ENCODE results near the gene TRMU.
"Not testable (repeated sequence)": the region's sequence is repeated elsewhere in the genome, so short reads cannot be mapped to it uniquely, and the experiment has no call there.

TRMU gene

DNA sequence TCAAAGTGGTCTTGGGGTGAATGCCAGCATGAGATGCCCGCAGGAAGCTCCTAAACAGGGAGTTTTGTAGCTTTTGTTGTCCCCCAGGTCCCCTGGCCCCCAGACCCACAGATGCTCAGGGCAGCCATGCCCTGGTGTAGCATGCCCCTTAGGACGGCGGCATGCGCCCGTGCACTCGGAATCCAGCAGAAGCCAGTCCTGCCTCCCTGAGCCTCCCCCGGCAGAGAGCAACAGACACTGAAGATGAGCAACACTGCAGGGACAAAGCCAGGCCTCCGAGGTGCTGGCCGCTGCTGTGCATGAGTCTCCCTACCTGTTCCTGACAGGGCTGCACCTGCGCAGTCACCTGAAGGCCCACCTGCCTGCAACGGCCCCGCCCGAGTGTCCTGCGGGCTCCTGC is 59.1 kb downstream of the TRMU start:
- 94% methylated on average over 14 of the region's 14 CpGs for WGBS
- no peak overlapping the region for H3K27ac ChIP-seq (ENCODE audit: low read depth, low read length)
- H3K27me3 ChIP-seq (ENCODE audit: insufficient read depth, low read length), result no peaks in the 10 kb centered on the region
- H3K36me3 ChIP-seq (ENCODE audit: insufficient read depth, low read length), result peaks cover 8% of the 10 kb centered on the region; the same call in 1 of the 2 replicates
- no peak overlapping the region for H3K9ac ChIP-seq (ENCODE audit: low read depth, low read length)
- no peaks in the 10 kb centered on the region for H3K4me1 ChIP-seq (ENCODE audit: insufficient read depth, low read length)
- no peak overlapping the region for H3K4me3 ChIP-seq (ENCODE audit: low read length)
- no peaks in the 10 kb centered on the region for H3K9me3 ChIP-seq (ENCODE audit: insufficient read depth, low read depth, low read length)

GRCh38 chr22:46395145-46395544 is 59.6 kb downstream of the TRMU start:
- WGBS, result 95% methylated on average over 13 of the region's 13 CpGs
- no peaks in the 10 kb centered on the region for H3K4me1 ChIP-seq (ENCODE audit: insufficient read depth, low read length)
- H3K27me3 ChIP-seq (ENCODE audit: insufficient read depth, low read length), result no peaks in the 10 kb centered on the region

GRCh38 chr22:46397049-46397448 is 61.5 kb downstream of the TRMU start:
- H3K4me1 ChIP-seq (ENCODE audit: insufficient read depth, low read length); H3K4me3 ChIP-seq (ENCODE audit: low read length); H3K9ac ChIP-seq (ENCODE audit: low read depth, low read length); H3K27ac ChIP-seq (ENCODE audit: low read depth, low read length); H3K36me3 ChIP-seq (ENCODE audit: insufficient read depth, low read length); H3K27me3 ChIP-seq (ENCODE audit: insufficient read depth, low read length); H3K9me3 ChIP-seq (ENCODE audit: insufficient read depth, low read depth, low read length): not testable (repeated sequence)
- 89% methylated on average over 4 of the region's 5 CpGs for WGBS

More at GRCh38 chr22:46395145-46395544, 59.6 kb downstream of the TRMU start:
- H3K36me3 ChIP-seq (ENCODE audit: insufficient read depth, low read length), result peaks cover 8% of the 10 kb centered on the region; the same call in 1 of the 2 replicates
- no peaks in the 10 kb centered on the region for H3K9me3 ChIP-seq (ENCODE audit: insufficient read depth, low read depth, low read length)
- H3K4me3 ChIP-seq (ENCODE audit: low read length), result no peak overlapping the region
- H3K9ac ChIP-seq (ENCODE audit: low read depth, low read length), result no peak overlapping the region
- no peak overlapping the region for H3K27ac ChIP-seq (ENCODE audit: low read depth, low read length)

- H3K27me3 ChIP-seq (ENCODE audit: insufficient read depth, low read length), result no peaks in the 10 kb centered on the region
- H3K9me3 ChIP-seq (ENCODE audit: insufficient read depth, low read depth, low read length), result no peaks in the 10 kb centered on the region
- peaks cover 8% of the 10 kb centered on the region; the same call in 1 of the 2 replicates for H3K36me3 ChIP-seq (ENCODE audit: insufficient read depth, low read length)
- no peak overlapping the region for H3K27ac ChIP-seq (ENCODE audit: low read depth, low read length)
- H3K4me1 ChIP-seq (ENCODE audit: insufficient read depth, low read length), result no peaks in the 10 kb centered on the region
- H3K9ac ChIP-seq (ENCODE audit: low read depth, low read length), result no peak overlapping the region
- 89% methylated on average over 18 of the region's 18 CpGs for WGBS
- H3K4me3 ChIP-seq (ENCODE audit: low read length), result no peak overlapping the region
Observed at GRCh38 chr22:46397514-46397913, 62.0 kb downstream of the TRMU start.

- H3K36me3 ChIP-seq (ENCODE audit: insufficient read depth, low read length), result peaks cover 8% of the 10 kb centered on the region; the same call in 1 of the 2 replicates
- H3K27ac ChIP-seq (ENCODE audit: low read depth, low read length), result no peak overlapping the region
- H3K9me3 ChIP-seq (ENCODE audit: insufficient read depth, low read depth, low read length), result no peaks in the 10 kb centered on the region
- H3K4me3 ChIP-seq (ENCODE audit: low read length), result no peak overlapping the region
- WGBS, result 94% methylated on average over 19 of the region's 19 CpGs
- H3K4me1 ChIP-seq (ENCODE audit: insufficient read depth, low read length), result no peaks in the 10 kb centered on the region
- no peak overlapping the region for H3K9ac ChIP-seq (ENCODE audit: low read depth, low read length)
- H3K27me3 ChIP-seq (ENCODE audit: insufficient read depth, low read length), result no peaks in the 10 kb centered on the region
Observed at GRCh38 chr22:46397951-46398350, 62.4 kb downstream of the TRMU start.

GRCh38 chr22:46399251-46400024 is 63.9 kb downstream of the TRMU start:
- no peak overlapping the region for H3K4me3 ChIP-seq (ENCODE audit: low read length)
- no peaks in the 10 kb centered on the region for H3K9me3 ChIP-seq (ENCODE audit: insufficient read depth, low read depth, low read length)
- H3K4me1 ChIP-seq (ENCODE audit: insufficient read depth, low read length), result no peaks in the 10 kb centered on the region
- H3K27ac ChIP-seq (ENCODE audit: low read depth, low read length), result no peak overlapping the region
- WGBS, result 94% methylated on average over 16 of the region's 16 CpGs
- H3K9ac ChIP-seq (ENCODE audit: low read depth, low read length), result no peak overlapping the region
- peaks cover 8% of the 10 kb centered on the region; the same call in 1 of the 2 replicates for H3K36me3 ChIP-seq (ENCODE audit: insufficient read depth, low read length)
- H3K27me3 ChIP-seq (ENCODE audit: insufficient read depth, low read length), result no peaks in the 10 kb centered on the region

DNA sequence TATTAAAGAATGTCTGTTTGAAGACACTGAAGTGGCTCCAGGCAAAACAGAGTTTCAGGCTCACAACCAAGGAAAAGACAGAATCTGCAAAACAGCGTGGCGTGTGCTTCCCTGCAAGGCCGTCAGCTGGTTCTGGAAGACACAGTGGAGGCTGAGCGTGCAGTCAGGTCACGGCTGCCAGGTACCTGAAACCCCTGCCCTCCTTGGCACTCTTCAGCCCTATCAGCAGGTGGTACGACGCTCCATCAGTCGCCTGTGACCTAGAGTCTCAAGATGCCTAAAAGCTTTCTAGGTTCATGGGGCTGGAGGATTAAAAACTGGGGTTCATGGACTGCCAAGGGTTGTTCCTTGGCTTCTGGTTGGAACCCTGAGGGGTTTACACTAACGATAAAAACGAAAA is 65.9 kb downstream of the TRMU start:
- H3K36me3 ChIP-seq (ENCODE audit: insufficient read depth, low read length), result 0 out of 2 replicates have a peak, but pooled peaks cover 8% of the 10 kb centered on the region
- no peak overlapping the region for H3K9ac ChIP-seq (ENCODE audit: low read depth, low read length)
- H3K4me1 ChIP-seq (ENCODE audit: insufficient read depth, low read length), result no peaks in the 10 kb centered on the region
- no peaks in the 10 kb centered on the region for H3K9me3 ChIP-seq (ENCODE audit: insufficient read depth, low read depth, low read length)
- H3K4me3 ChIP-seq (ENCODE audit: low read length), result no peak overlapping the region
- 88% methylated on average over 10 of the region's 10 CpGs for WGBS
- H3K27ac ChIP-seq (ENCODE audit: low read depth, low read length), result no peak overlapping the region
- H3K27me3 ChIP-seq (ENCODE audit: insufficient read depth, low read length), result no peaks in the 10 kb centered on the region

DNA sequence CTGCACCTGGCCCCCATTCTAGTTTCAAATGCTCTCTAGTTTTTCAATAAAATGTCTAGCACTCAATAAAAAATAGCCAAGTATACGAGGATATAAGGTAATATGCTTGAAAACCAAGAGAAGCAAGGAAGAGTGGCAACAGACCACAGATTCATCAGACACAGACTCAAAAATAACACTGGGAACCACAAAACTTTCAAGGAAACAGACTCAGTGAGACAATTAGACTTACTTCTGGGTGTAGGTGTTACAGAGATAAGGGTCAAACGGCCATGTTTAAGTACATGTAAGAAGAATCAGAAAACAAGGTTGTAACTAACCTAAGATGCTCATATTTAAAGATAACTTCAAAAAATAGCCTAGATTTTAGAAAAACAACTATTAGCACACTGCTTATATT is 67.0 kb downstream of the TRMU start:
- H3K4me1 ChIP-seq (ENCODE audit: insufficient read depth, low read length), result no peaks in the 10 kb centered on the region
- H3K9ac ChIP-seq (ENCODE audit: low read depth, low read length), result no peak overlapping the region
- no peaks in the 10 kb centered on the region for H3K27me3 ChIP-seq (ENCODE audit: insufficient read depth, low read length)
- no peak overlapping the region for H3K4me3 ChIP-seq (ENCODE audit: low read length)
- 0 out of 2 replicates have a peak, but pooled peaks cover 8% of the 10 kb centered on the region for H3K36me3 ChIP-seq (ENCODE audit: insufficient read depth, low read length)
- WGBS, result 100% methylated on average over 1 of the region's 2 CpGs
- H3K27ac ChIP-seq (ENCODE audit: low read depth, low read length), result no peak overlapping the region
- H3K9me3 ChIP-seq (ENCODE audit: insufficient read depth, low read depth, low read length), result no peaks in the 10 kb centered on the region

DNA sequence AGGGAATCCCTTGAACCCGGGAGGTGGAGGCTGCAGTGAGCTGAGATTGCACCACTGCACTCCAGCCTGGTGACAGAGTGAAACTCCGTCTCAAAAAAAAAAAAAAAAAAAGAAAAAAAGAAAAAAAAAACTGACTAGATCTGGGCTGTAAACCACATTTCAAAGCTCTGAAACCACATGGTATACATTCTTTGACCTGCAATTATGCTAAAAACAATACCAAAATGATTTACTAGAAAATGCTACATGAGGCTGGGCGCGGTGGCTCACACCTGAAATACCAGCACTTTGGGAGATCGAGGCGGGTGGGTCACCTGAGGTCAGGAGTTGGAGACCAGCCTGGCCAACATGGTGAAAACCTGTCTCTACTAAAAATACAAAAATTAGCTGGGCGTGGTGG is 68.4 kb downstream of the TRMU start:
- WGBS, result 96% methylated on average over 6 of the region's 7 CpGs
- H3K9ac ChIP-seq (ENCODE audit: low read depth, low read length), result not testable (repeated sequence)

GRCh38 chr22:46405901-46406300 is 70.4 kb downstream of the TRMU start:
- Histone ChIP-seq H3K27ac (ENCODE audit: low read depth, low read length) (no peak overlapping the region), H3K9ac (ENCODE audit: low read depth, low read length) (no peak overlapping the region), H3K9me3 (ENCODE audit: insufficient read depth, low read depth, low read length) (no peaks in the 10 kb centered on the region), H3K4me3 (ENCODE audit: low read length) (no peak overlapping the region), H3K36me3 (ENCODE audit: insufficient read depth, low read length) (no peaks in the 10 kb centered on the region), H3K27me3 (ENCODE audit: insufficient read depth, low read length) (no peaks in the 10 kb centered on the region), H3K4me1 (ENCODE audit: insufficient read depth, low read length) (no peaks in the 10 kb centered on the region)
- 95% methylated on average over 4 of the region's 4 CpGs for WGBS

More for the DNA sequence above, 68.4 kb downstream of the TRMU start:
- H3K9me3 ChIP-seq (ENCODE audit: insufficient read depth, low read depth, low read length); H3K27me3 ChIP-seq (ENCODE audit: insufficient read depth, low read length); H3K4me3 ChIP-seq (ENCODE audit: low read length); H3K27ac ChIP-seq (ENCODE audit: low read depth, low read length); H3K36me3 ChIP-seq (ENCODE audit: insufficient read depth, low read length); H3K4me1 ChIP-seq (ENCODE audit: insufficient read depth, low read length): not testable (repeated sequence)

DNA sequence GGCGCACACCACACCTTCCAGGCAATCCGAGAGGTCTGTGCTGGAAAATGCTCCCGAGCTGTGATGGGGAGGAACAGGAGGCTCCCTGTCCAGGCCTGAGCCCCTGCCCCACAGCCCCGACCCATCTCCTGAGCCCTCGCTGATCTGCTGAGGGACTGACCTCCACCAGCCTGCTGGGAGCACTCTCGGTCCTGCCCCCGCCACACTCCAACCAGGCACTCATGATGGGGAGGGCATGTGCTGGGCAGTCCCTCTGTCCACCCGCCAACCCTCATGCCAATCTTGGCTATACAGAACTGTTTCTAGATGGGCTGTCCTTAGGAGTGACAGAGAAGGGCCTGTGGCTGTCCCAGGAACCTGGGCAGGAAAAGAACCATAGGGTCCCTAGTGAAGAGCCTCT is 70.8 kb downstream of the TRMU start:
- no peak overlapping the region for H3K4me3 ChIP-seq (ENCODE audit: low read length)
- H3K27ac ChIP-seq (ENCODE audit: low read depth, low read length), result no peak overlapping the region
- H3K36me3 ChIP-seq (ENCODE audit: insufficient read depth, low read length), result no peaks in the 10 kb centered on the region
- no peaks in the 10 kb centered on the region for H3K4me1 ChIP-seq (ENCODE audit: insufficient read depth, low read length)
- no peaks in the 10 kb centered on the region for H3K27me3 ChIP-seq (ENCODE audit: insufficient read depth, low read length)
- H3K9ac ChIP-seq (ENCODE audit: low read depth, low read length), result no peak overlapping the region
- H3K9me3 ChIP-seq (ENCODE audit: insufficient read depth, low read depth, low read length), result no peaks in the 10 kb centered on the region
- 92% methylated on average over 8 of the region's 8 CpGs for WGBS
